Lower lobe of right lung (tissue), 2 donors: Measurements from ENCODE around the gene ADGRE1. TPM values are rescaled to one million over a fixed set of nuclear protein-coding genes. Genes with fewer than 3 reads are reported as not detected.
A peak's percentile ranks its signal among the peaks of the same experiment; 100 is the strongest.

Experiments used
- ATAC-seq, 2 donors: fragments of 200-7000 bp; cut with Tn5 transposase; one replicate each; pipeline ENCODE4 v1.9.1; 2020 to 2022; ENCODE audit warnings: mild to moderate bottlenecking in 2 of 2, moderate library complexity in 2 of 2
- DNase-seq: peaks from one replicate; pipeline ENCODE4 v3.0.0-alpha.2; 2020
- H3K27ac ChIP-seq: fragments of 200-600 bp; one replicate; pipeline ENCODE4 v1.8.0; 2022
- H3K27me3 ChIP-seq: fragments of 200-600 bp; one replicate; pipeline ENCODE4 v1.8.0; 2022; ENCODE audit warnings: low read depth
- H3K36me3 ChIP-seq: fragments of 200-600 bp; one replicate; pipeline ENCODE4 v1.8.0; 2022; ENCODE audit warnings: mild to moderate bottlenecking
- H3K4me1 ChIP-seq: fragments of 200-600 bp; one replicate; pipeline ENCODE4 v1.8.0; 2022
- H3K4me3 ChIP-seq: fragments of 200-600 bp; one replicate; pipeline ENCODE4 v1.8.0; 2022; ENCODE audit warnings: mild to moderate bottlenecking
- H3K9me3 ChIP-seq: fragments of 200-600 bp; one replicate; pipeline ENCODE4 v1.8.0; 2022
- intact Hi-C: fragments of 100-400 bp; cut with DNase I; formaldehyde crosslinking; loops from one replicate; pipeline ENCODE4 v1.11.0; 2022
- total RNA-seq: library from RNA; stranded (reverse); fragmentation: NEBNext Ultra II Directional; extraction: Animal tissue kit (Norgen Biotek cat#: 25700); gene quantifications from one replicate; pipeline ENCODE4 v1.2.1, GENCODE V29; 2021
- TF ChIP-seq, protein P1 (sequence below): fragments of 200-600 bp; IDR thresholded peaks from one replicate; pipeline ENCODE4 v1.8.0; 2022; ENCODE audit warnings: antibody characterized with exemption, mild to moderate bottlenecking
- donor health status: DM: no; HTN: yes; CAD: no; lungs with severe emphysema.

The ADGRE1 gene
- total RNA-seq, 1 donor from 2014 or later, result 1.8 TPM

DNA sequence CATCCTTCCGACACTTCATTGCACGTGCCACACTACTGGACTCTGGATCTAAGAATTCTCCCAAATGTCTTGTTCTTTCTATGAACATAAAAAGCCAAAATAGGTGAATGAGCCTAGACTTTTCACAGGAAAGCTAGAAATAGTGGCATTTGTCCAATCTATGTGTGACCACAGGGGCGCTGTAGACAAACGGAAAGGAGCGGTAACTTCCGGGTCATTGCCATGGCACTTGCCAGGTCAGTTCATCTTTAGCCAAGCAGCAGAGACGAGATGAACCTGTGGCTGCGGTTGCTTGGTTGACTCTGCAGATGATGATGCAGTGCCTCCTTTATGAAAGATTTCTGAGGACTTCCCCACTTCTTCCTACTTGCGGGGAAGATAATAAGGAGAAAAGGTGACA is 65.6 kb downstream of the ADGRE1 start:
- Histone ChIP-seq H3K27ac (no peak overlapping the region), H3K9me3 (no peaks in the 10 kb centered on the region), H3K4me3 (no peak overlapping the region), H3K36me3 (no peaks in the 10 kb centered on the region), H3K27me3 (peaks cover 6% of the 10 kb centered on the region), H3K4me1 (no peaks in the 10 kb centered on the region)
- ATAC-seq (no peak), DNase-seq (no peak)
- TF ChIP-seq, protein P1, sequence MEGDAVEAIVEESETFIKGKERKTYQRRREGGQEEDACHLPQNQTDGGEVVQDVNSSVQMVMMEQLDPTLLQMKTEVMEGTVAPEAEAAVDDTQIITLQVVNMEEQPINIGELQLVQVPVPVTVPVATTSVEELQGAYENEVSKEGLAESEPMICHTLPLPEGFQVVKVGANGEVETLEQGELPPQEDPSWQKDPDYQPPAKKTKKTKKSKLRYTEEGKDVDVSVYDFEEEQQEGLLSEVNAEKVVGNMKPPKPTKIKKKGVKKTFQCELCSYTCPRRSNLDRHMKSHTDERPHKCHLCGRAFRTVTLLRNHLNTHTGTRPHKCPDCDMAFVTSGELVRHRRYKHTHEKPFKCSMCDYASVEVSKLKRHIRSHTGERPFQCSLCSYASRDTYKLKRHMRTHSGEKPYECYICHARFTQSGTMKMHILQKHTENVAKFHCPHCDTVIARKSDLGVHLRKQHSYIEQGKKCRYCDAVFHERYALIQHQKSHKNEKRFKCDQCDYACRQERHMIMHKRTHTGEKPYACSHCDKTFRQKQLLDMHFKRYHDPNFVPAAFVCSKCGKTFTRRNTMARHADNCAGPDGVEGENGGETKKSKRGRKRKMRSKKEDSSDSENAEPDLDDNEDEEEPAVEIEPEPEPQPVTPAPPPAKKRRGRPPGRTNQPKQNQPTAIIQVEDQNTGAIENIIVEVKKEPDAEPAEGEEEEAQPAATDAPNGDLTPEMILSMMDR, result no peak
- intact Hi-C loops, result no loop called here

GRCh38 chr19:6955082-6955481 is 67.7 kb downstream of the ADGRE1 start:
- TF ChIP-seq, protein P1, result no peak
- Histone ChIP-seq H3K9me3 (no peaks in the 10 kb centered on the region), H3K4me3 (no peak overlapping the region), H3K4me1 (no peaks in the 10 kb centered on the region), H3K27me3 (no peaks in the 10 kb centered on the region), H3K36me3 (no peaks in the 10 kb centered on the region), H3K27ac (no peak overlapping the region)
- no peak for ATAC-seq
- DNase-seq, result no peak
- intact Hi-C loops, result no loop called here

- DNase-seq (no peak), ATAC-seq (no peak)
- H3K27me3 ChIP-seq, result no peaks in the 10 kb centered on the region
- H3K27ac ChIP-seq, result no peak overlapping the region
- intact Hi-C loops, result no loop called here
- TF ChIP-seq, protein P1, result no peak
- H3K36me3 ChIP-seq, result no peaks in the 10 kb centered on the region
- no peaks in the 10 kb centered on the region for H3K9me3 ChIP-seq
- no peaks in the 10 kb centered on the region for H3K4me1 ChIP-seq
- no peak overlapping the region for H3K4me3 ChIP-seq
Observed at GRCh38 chr19:6956573-6956972, 69.2 kb downstream of the ADGRE1 start.

GRCh38 chr19:6958791-6959190 is 71.4 kb downstream of the ADGRE1 start:
- intact Hi-C loops, result no loop called here
- no peaks in the 10 kb centered on the region for H3K36me3 ChIP-seq
- no peak overlapping the region for H3K4me3 ChIP-seq
- no peak overlapping the region for H3K27ac ChIP-seq
- TF ChIP-seq, protein P1, result no peak
- no peaks in the 10 kb centered on the region for H3K27me3 ChIP-seq
- ATAC-seq (peak; percentile 46 to 78), DNase-seq (peak; percentile 55)
- H3K4me1 ChIP-seq, result no peaks in the 10 kb centered on the region
- H3K9me3 ChIP-seq, result no peaks in the 10 kb centered on the region

GRCh38 chr19:6963244-6963852 is 76.0 kb downstream of the ADGRE1 start:
- intact Hi-C loops, result no loop called here
- H3K27me3 ChIP-seq, result no peaks in the 10 kb centered on the region
- TF ChIP-seq, protein P1, result no peak
- ATAC-seq, result no peak
- no peaks in the 10 kb centered on the region for H3K4me1 ChIP-seq
- H3K27ac ChIP-seq, result no peak overlapping the region
- DNase-seq, result no peak
- H3K9me3 ChIP-seq, result no peaks in the 10 kb centered on the region
- no peak overlapping the region for H3K4me3 ChIP-seq
- H3K36me3 ChIP-seq, result no peaks in the 10 kb centered on the region
